ENCODE results near the gene ZNF593.
A peak's percentile ranks its signal among the peaks of the same experiment; 100 is the strongest.

ZNF593 gene

DNA sequence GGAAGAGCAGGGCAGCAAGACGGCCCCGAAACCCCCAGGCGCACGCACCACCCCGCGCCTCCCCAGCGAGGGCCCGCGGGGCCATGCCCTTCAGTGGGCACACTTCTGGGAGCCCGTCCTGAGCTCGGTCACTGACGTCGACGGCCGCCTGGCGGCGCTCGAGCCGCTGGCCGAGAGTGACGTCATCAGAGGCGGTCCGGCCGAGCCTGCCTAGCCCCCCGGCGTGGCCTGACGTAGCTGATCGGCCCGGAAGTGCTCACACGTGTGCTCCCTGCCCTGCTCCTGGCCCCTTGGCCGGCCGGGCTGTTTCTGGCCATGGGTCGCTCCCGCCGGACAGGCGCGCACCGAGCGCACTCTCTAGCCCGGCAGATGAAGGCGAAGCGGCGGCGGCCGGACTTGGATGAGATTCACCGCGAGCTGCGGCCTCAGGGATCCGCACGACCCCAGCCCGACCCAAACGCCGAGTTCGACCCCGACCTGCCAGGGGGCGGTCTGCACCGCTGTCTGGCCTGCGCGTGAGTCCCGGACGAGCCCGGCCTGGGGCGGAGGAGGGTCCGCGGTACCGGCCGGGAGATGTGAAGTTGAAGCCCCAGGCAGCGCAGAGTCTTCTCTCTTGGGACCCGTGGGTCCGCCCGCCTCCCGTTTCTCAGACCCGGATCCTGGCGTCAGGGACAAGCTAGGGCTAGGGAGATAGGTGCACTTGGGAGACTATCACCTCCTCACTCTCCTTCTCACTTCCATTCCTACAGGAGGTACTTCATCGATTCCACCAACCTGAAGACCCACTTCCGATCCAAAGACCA, at the start of gene ZNF593:
Gene ZNF593 (plus strand): TSS at position 240 of the 803 bp plus-strand sequence. CDS start 76 bp downstream, at position 316.
- DNase-seq (ENCODE audit: extremely low read depth in 1 of 2, low read depth in 1 of 2): peak; percentile 87 to 88

DNA sequence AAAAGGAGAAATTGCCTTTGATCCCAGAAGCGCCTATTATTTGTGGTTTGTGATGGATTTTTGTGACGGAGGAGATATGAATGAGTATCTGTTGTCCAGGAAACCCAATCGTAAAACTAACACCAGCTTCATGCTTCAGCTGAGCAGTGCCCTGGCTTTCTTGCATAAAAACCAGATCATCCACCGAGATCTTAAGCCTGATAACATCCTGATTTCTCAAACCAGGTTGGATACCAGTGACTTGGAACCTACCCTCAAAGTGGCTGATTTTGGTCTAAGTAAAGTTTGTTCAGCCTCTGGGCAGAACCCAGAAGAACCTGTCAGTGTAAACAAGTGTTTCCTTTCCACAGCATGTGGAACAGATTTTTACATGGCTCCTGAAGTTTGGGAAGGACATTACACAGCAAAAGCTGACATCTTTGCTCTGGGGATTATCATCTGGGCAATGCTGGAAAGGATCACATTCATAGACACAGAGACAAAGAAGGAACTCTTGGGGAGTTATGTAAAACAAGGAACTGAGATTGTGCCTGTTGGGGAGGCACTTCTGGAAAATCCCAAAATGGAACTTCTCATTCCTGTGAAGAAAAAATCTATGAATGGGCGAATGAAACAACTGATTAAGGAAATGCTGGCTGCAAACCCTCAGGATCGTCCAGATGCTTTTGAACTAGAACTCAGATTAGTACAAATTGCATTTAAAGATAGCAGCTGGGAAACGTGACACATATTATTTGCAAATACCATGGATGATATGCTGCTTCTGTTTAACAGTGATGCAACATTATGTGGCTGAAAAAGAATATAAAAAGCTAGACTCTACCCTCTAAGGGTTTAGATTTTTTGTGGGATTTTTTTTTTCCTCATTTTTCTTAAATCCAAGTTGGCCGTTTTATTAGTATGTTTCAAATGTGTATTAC, 47.6 kb upstream of the ZNF593 start:
- no peak for DNase-seq (ENCODE audit: extremely low read depth in 1 of 2, low read depth in 1 of 2)

DNA sequence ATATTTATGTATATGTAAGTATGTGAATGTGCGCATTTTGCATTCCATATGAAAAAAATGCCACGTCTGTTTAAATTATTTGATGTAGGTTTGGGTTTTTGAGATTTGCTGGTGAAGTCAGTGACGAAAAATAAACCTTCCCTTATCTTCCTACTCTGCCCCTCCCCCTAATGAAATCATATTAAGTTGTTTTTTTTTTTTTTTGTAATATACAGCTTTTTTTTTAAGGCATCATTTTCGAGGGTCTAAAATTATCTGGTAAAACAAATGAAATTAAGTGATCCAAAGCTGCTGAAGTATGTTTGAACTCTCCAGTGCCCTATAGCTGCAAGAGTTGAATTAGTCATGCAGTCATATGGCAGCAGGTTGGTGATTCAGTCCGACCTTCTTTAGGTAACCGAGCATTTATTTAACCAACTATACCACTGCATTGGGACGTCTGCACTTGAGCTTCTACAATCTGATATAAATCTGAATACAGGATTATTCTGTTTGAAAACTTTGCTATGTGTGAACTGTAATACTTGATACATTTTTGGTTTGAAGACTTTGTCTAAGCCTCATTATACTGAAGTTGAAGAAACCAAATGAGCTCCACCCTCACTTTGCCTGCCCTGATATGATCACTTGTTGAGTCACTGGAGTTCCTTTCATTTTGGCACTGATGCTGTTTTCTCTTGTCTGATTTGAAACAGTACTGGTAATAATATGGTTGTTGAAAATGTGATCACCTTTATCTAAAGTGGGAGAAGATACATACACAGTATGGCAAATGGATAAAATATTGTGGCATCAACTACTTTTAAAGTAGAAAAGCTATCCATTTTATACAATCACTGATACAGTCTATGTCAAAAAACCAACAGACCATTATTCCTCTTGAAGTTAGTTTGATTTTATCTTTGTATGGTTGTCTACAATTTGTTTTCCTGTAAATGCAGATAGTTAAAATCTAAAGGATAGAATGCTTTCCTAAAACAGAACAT, 46.4 kb upstream of the ZNF593 start:
- DNase-seq (ENCODE audit: extremely low read depth in 1 of 2, low read depth in 1 of 2): no peak

DNA sequence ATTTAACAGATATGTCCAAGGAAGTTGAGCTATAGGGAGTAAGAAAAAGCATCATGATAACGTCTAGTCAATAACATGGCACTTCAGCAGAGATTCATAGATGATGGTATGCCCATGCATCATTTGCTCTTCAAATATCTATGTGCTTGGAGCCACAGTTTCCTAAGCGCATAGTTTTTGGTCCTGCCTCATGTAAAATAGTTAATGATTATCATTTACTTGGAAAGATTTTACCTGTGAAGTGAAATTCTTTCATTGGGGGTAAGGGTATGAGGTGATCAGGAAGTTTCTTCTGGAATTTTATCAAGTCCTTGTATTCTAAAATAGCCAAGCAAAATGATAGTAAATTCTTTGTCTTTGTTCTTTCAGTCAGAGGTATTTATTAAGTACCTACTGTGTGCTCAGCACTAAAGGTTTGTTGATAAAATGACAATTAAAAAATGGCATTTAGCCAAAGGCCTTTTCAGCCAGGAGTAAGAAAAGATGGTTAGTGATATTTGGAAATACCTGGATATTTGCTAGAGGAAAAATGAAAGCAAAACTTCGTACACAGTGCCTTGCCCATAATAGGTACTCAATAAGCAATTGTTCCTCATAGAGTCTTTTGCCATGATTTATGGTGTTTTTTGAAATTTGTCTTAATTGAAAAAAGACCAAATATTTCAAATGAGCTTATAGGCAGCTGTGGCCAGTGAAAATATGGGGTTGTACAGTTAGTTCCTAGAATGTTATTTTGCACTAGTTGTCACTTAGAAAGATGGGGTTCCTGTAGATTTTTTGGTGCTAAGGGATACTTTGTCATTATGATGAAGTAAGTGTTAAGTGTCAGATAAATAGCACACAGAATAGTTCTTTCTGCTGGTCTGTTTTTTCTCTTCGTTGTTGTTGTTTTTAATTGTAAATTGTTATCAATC, 45.0 kb upstream of the ZNF593 start:
- no peak for DNase-seq (ENCODE audit: extremely low read depth in 1 of 2, low read depth in 1 of 2)

DNA sequence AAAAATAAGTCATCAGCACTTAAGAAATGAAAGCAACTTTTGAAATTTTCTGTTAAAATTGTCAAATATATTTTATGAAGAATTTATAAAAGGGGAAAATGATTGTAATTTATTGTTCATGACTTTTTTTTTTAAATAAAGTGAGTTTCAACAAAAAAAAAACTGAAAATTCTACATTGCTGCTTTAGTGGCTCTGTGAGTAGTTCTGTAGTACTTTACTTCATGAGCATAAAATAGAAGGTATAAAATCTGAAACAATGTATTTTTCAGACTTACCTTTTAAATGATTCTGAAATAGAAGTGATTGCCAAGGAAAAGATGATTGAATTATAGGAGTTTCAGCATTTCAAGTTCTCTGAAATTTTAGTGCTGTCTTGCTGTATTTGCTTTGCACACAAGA, 44.3 kb upstream of the ZNF593 start:
- no peak for DNase-seq (ENCODE audit: extremely low read depth in 1 of 2, low read depth in 1 of 2)

DNA sequence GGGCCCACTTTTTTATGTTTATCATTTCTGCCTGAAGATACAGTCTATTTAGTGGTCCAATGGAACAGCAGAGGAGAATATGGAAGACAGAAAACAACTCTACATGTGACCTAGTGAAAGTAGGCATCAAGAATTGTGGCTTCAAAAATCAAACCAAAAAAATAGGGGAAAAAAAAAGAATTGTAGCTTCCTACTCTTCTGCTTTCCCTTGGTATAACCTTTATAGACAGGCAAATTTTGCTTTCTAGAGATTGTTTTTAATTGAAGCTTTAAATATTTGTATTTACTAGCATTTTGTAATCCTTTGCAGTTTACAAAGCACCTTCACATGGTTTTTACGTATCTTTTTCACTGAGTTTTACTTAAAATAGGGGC, 43.8 kb upstream of the ZNF593 start:
- DNase-seq (ENCODE audit: extremely low read depth in 1 of 2, low read depth in 1 of 2): no peak

DNA sequence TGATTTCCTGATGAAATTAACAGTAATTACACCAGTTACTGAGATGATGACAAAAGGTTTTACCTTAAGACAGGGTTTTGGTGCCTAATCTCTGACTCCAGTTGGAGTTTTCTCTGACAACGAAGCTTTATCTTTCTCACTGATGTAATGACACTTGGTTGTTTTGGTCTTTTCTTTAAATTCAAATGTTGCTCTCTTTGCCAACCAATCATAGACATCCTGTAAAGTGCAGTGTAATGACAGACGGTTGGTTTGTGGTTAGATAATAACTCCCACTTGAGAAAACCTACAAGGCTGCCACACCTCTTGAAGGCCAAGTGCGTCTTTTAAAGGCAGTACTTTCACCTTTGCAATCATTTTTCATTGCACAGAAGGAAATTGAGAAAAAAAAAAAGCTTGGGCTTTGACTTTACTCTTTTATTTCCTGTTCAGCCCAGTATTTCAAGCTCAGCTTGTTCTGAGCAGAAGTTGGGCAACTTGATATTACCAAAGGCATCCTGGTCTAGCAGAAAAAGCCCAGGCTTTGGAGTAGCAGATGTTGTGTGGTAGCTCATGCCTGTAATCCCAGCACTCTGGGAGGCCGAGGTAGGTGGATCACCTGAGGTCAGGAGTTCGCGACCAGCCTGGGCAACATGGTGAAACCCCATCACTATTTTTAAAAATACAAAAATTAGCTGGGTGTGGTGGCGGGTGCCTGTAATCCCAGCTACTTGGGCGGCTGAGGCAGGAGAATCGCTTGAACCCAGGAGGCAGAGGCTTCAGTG, 43.2 kb upstream of the ZNF593 start:
- no peak for DNase-seq (ENCODE audit: extremely low read depth in 1 of 2, low read depth in 1 of 2)

DNA sequence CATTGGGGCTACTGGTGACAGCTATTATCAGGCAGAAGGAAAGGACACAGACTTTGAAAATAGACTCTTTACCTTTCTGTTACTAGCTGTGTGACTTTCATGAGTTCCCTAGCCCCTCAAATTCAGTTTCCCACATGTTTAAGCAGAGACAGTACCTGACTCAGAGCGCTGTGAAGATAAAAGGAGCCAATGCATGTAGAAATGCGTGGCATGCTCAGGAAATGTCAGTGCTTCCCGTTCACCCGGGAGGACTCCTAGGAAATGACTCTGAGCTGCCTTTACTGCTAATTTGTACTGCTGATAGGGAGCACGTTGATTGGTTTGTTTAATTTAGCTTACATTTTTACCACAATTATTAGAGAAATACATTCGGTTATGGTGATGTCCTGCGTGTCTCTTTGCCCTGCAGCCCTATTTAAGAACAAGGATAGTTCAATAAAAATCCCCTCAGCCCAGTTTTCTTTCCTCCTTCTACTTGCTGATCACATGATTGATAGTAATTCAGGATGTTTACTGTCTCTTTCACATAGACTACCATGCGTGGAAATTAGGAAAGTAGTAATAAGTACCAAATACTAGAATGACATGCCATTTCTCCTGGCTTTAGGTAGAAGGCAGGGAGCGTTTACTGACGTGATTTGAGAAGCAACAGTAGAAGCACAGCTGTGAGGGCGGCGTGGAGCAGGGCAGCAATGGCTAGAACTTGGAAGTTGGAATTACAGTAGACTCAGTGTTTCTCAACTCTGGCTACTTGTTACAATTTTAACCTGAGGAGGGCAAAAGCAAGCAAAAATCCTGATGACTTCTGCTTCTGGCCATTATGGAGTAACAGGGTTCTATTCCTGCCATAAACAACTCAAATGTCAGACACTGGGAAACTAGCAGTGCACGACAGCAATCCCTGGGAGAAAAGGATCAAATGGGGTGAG, 42.2 kb upstream of the ZNF593 start:
- DNase-seq (ENCODE audit: extremely low read depth in 1 of 2, low read depth in 1 of 2): no peak

DNA sequence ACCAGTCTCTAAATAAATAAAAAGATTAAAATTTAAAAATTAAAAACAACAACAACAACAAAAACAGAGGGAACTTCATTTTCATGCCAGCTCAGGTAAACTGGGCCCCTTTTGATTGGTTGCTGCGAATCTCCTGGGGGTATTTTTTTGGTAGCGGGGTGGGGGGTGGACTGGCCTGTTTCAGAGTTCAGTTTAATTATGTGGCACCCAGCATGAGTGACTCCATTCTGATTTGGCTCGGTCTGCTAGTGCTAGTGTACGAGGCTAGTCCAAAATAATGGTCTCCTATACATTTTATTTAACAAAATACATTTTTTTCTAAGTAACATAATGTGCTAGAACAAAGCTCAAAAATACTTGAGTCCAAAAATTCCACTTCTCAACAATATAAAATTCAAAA, 39.9 kb upstream of the ZNF593 start:
- DNase-seq (ENCODE audit: extremely low read depth in 1 of 2, low read depth in 1 of 2): no peak

DNA sequence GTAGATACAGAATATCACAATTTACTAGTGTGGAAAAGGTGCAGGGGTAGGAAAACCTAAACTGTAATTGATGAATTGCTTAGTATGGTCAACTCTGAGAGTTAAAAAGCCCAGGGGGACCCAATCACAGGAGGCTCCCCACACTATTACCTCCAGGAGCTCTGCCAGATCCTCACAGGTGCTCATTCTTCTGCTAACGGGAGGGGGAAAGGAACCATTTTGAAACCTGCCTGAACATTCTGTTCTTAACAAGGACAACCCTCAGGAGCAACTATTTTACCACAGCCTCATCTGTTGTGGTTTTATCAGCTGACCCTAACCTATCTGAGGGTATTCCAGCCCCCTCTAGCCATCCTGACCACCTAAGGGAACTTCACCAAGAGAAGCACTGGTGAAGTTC, 39.0 kb upstream of the ZNF593 start:
- DNase-seq (ENCODE audit: extremely low read depth in 1 of 2, low read depth in 1 of 2): no peak

DNA sequence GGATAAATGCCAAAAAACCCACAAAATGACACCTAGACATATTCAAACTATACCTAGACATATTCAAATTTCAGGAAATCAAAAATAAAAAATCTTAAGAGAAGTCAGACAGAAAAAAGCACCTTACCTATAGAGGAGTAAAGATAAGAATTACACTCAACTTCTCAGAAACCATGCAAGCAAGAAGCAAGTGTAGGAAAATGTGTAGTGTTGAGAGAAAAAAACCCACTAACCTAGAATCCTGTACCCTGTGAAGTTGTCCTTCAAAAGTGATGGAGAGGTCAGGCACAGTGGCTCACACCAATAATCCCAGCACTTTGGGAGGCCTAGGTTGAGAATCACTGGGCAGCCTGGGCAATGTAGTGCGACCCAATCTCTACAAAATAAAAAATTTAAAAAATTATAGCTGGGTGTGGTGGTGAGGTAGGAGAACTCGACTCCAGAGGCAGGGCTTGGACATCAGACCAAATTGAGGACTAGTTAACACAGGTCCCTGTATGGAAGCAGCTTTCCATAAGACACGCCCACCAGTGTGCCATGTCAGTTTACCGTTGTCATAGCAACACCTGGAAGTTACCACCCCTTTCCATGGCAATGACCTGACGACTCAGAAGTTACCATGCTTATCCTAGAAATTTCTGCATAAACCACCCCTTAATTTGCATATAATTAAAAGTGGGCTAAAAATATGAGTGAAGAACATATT, 37.4 kb upstream of the ZNF593 start:
- no peak for DNase-seq (ENCODE audit: extremely low read depth in 1 of 2, low read depth in 1 of 2)

DNA sequence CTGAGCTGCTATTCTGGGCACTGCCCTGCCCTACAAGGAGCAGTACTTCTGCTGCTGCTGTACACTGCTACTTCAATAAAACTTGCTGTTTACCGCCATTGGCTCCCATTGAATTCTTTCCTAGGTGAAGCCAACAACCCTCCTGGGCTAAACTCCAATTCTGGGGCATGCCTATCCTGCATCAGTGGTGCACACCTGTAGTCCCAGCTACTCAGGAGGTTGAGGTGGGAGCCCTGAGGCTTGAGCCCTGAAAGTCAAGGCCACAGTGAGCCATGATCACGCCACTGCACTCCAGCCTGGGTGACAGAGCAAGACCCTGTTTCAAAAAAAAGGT, 36.9 kb upstream of the ZNF593 start:
- DNase-seq (ENCODE audit: extremely low read depth in 1 of 2, low read depth in 1 of 2): no peak

DNA sequence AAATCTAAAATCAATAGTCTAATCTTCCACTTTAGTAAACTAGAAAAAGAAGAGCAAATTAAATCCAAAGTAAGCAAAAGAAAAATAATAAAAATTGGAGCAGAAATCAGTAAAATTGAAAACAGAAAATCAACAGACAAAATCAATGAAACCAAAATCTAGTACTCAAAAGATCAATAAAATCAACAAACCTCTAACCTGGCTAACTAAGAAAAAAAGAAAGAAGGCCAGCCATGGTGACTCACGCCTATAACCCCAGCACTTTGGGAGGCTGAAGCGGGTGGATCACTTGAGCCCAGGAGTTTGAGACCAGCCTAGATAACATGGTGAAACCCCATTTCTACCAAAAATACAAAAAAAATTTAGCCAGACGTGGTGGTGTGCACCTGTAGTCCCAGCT, 35.2 kb upstream of the ZNF593 start:
- no peak for DNase-seq (ENCODE audit: extremely low read depth in 1 of 2, low read depth in 1 of 2)

DNA sequence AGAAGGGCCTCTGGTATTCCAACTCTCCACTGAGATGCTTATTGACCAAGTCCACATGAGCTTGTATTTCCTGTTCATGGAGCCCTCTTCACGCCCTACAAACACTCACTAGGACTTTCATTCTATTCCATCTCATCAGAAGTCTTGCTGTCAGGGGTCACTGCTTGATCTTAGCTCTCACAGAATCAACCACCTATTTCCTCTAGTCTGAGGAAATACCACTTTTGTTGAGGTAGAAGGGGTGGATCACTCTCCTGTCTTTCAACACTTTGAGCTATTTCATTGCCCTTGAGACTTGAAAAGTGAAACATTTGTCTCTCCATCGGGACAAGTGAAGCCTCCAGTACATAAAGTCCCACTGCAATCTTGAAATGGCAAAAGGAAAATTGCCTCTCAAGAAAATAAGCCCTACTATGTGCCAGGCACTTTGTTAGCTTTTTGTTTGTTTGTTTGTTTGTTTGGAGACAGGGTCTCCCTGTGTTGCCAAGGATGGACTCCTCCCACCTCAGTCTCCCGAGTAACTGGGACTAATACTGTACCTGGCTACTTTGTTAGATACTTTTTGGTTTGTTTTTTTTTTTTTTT, 30.6 kb upstream of the ZNF593 start:
- DNase-seq (ENCODE audit: extremely low read depth in 1 of 2, low read depth in 1 of 2): no peak

DNA sequence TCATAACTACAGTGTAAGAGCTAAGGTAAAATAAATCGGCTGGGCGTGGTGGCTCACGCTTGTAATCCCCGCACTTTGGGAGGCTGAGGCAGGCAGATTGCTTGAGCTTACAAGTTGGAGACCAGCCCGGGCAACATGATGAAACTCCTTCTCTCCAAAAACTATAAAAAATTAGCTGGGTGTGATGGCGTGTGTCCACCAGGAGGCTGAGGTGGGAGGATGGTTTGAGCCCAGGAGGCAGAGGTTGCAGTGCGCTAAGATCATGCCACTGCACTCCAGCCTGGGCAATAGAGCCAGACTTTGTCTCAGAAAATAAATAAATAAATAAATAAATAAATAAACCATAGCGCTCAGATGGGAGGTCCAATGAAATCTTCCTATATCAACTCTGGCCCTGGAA, 27.5 kb upstream of the ZNF593 start:
- DNase-seq (ENCODE audit: extremely low read depth in 1 of 2, low read depth in 1 of 2): no peak

DNA sequence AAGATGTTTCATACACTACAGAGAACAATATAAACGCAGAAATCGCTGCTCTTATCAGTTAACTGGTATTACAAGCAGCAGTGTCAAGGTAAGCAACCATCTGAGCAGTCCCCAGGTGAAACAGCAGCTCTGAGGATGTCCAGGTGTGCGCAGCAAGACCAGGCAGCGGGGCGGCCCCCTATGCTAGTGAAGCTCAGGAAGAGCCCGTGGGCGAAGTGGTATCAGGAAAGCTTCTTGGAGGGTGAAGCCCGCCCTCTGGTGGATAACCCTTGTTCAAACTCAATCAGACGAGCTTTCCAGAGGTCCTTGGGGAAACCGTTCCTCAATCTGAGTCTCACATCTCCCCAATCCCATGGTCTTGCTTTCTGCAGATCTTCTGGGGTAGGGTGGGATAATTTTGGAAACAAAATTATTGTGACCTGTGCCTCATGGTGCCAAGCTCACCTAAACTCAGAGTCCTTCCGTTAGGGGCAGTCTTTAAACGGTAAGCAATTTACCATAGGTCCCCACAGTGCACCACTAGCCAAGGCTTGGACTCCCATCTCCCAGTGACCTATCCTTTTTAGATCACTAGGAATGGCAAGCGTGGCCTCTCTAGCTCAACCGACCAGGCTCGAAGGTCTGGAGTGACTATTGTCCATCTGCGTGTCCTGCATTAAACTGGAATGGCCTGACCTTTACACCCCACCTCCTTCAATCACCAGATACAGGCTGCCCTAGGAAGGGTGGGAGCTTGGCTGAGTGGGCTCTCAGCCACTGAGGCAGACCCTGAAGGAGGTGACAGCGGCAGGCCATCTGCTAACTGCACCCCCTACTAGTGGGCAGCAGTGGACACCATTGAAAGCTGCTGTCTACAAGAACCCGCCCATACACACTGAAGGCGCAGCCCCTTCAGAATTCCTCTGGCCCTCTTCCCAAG, 24.4 kb upstream of the ZNF593 start:
- peak; percentile 40 to 42 for DNase-seq (ENCODE audit: extremely low read depth in 1 of 2, low read depth in 1 of 2)

Measured in stimulated activated CD8-positive, alpha-beta memory T cell treated with anti-CD3 and anti-CD28 coated beads, Interleukin-7, amount 100 ng/mL, for 48 hours (primary cell).